GM18873 (cell line): ENCODE measurements around the gene NDUFS8.

Experiments used
- ATAC-seq: cut with Tn5 transposase; IDR thresholded peaks from one replicate; pipeline ENCODE4 v1.9.1; 2021; ENCODE audit warnings: mild to moderate bottlenecking, moderate library complexity, moderate number of reproducible peaks; ENCODE audit not compliant: unreplicated experiment, low FRiP score

NDUFS8 gene

GRCh38 chr11:68047437-68048290 is 17.2 kb downstream of the NDUFS8 start:
- ATAC-seq: no peak

GRCh38 chr11:68048681-68049508 is 18.4 kb downstream of the NDUFS8 start:
- ATAC-seq: no peak

DNA sequence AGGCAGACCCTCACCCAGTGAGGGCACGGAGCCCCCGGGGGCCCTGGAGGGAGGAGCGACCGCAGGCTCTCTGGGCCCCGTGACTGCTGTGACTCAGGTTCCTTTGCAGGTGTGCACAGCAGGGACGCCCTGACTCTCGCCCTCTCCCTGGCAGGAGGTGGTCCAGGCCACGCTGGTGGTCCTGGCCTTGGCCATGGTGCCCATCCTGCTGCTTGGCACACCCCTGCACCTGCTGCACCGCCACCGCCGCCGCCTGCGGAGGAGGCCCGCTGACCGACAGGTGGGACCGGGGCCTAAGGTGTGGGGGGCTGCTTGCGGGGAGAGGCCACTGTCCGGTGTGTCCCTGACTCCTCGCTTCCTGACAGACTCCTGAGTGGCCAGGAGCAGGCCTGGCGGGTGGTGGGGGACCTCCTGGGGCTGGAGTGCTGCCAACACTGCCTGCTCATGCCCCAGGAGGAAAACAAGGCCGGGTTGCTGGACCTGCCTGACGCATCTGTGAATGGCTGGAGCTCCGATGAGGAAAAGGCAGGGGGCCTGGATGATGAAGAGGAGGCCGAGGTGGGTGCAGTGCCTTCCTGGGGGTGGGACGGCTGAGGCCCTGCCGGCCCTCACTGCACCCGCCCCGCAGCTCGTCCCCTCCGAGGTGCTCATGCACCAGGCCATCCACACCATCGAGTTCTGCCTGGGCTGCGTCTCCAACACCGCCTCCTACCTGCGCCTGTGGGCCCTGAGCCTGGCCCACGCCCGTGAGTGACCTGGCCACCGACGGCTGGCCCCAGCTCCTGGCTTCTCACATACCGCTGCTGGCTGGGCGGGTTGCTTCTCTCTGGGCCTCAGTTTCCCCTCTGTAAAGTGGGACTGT is 19.3 kb downstream of the NDUFS8 start:
- no peak for ATAC-seq

GRCh38 chr11:68050371-68050841 is 19.9 kb downstream of the NDUFS8 start:
- no peak for ATAC-seq

DNA sequence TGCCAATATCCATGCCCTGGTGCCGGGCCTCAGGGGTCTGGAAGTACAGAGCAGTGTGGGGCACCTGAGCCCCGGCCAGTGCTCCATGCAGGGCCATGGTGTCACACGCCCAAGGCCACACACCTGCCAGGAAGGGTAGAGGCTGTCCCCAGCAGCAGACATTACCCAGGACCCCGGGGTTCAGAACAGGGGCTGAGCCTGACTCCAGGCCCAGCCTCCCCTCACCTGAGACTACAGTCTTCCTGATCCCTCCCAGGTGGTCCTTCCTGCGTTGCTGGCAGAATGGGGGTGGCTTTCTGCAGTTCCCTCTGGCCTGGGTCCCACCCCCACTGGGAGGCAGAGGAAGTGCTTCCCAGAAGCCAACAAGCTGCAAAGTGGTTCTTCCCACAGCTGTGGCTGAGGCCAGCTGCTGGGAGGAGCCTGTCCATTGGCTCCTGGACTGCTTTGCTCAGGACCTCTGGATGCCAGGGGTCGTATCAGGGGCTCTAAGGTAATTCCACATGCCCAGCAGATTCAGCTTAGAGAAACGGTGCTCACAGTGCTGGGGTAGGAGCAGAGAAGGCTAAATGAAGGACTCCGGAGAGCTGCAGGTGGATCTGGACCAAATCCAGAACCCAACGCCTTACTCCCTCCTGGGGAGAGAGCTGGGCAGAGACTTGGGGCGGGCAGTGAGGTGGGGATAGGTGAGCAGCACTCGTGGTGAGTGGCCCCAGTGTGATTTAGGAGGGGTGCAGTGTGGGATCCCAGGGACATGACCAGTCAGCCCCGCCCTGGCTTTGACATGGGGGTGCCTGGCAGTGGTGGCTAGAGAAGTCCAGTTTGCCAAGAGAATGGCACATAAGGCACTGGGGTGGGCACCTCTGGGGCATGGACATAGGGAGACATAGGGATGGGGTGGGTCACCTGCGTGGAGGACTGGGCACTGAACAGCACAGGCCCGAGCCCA is 21.0 kb downstream of the NDUFS8 start:
- no peak for ATAC-seq

GRCh38 chr11:68052137-68052873 is 21.8 kb downstream of the NDUFS8 start:
- ATAC-seq: no peak

GRCh38 chr11:68053117-68053516 is 22.6 kb downstream of the NDUFS8 start:
- no peak for ATAC-seq

DNA sequence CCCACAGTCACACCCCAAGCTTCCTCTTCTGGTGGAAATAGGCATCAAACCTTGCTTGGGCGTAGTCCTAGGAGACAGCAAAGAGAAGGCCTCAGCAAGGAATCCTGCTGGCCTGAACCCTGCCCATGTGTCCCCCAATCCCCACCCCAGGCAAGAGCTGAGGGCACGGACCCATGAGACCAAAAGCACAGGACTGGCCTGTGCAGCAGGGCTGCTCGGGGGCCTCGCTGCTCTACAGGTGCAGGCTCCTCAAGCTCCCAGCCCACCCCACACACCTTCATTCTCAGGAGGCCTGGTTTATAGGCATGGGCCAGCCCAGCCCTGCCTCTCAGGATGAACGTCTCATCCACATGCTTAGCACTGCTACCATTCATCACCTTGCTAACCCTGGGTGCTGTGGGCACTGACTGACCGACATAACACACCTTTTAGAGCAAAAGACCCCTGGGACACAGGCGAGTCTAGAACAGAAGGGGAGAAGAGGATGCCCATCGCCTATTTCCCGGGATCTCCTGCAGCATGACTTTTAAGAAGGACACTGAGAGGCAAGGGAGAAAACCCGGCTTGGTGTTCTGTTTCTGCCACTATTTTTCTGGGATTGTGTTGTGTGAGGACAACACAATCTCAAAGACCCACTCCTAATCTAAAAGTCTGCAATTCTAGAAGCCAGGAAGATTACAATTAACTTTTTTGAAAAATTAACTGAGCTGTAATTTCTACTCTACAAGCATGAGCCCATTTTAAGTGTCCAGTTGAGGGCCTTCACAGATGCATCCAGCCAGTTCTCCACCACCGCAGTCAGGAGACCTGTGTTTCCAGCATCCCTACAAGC is 23.7 kb downstream of the NDUFS8 start:
- ATAC-seq: no peak

DNA sequence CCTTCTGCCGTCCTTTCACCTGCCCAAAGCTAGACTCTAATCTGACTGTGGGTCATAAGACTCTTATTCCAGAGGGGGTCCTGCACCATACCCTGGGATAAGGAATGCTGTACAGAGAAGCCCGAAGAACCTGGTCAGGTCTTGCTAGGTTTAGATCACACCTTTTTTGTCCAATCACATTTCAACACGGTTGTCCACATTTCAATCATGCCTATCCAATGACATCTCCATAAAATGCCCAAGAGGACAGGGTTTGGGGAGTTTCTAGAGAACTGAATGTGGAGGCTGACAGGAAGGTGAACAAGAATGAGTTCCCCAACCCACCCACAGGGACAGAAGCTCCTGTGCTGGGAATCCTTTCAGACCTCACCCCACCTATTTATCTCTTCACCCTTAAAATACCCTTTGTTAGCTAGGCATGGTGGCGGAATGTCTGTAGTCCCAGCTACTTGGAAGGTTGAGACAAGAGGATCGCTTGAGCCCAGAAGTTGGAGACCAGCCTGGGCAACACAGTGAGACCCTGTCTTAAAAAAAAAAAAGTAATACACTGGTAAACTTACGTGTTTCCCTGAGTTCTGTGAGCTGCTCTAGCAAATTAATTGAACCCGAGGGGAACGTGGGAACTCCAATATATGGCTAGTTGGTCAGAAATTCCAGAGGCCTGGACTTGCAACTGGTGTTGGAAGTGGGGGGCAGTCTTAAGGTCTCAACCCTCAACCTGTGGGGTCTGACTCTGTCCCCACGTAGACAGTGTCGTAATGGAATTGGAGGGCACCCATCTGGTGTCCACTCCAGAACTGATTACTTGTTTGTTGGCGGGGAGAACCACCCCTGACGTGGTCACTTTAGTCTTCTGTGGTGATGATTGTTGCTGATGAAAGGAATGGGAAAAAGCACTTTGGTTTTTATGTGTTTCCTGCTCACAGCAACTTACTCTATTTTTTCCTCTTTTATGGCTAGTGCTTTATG is 26.1 kb downstream of the NDUFS8 start:
- ATAC-seq: no peak

DNA sequence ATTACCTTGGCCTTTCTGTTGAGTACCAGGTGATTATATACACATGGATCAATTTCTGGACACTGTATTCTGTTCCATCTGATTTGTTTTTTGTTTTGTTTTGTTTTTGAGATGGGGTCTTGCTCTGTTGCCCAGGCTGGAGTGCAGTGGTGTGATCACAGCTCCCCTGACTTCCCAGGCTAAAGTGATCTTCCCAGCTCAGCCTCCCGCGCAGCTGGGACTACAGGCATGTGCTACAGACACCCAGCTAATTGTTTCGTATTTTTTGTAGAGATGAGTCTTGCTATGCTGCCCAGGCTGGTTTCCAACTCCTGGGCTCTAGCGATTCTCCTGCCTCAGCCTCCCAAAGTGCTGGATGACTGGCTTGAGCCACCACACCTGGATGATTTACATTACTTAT is 27.3 kb downstream of the NDUFS8 start:
- no peak for ATAC-seq

DNA sequence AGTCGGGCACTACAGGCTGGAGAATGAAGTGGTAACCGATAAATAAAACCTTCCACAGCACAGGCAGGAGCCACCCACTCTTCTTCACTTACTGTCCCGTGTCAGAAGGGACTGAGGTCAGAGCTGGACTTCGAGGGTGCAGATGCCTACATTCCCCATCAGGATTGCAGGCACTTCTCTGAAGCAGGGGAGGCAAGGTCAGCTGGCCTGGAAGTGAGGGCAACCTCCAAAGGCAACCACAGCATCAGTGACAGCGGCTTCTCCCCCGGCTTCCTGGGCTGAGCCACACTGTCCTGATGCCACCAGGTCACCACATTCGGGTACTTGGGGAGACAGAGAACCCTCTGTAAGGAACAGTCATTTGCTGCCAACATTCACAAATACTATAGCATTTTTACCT is 31.0 kb downstream of the NDUFS8 start:
- ATAC-seq: no peak

DNA sequence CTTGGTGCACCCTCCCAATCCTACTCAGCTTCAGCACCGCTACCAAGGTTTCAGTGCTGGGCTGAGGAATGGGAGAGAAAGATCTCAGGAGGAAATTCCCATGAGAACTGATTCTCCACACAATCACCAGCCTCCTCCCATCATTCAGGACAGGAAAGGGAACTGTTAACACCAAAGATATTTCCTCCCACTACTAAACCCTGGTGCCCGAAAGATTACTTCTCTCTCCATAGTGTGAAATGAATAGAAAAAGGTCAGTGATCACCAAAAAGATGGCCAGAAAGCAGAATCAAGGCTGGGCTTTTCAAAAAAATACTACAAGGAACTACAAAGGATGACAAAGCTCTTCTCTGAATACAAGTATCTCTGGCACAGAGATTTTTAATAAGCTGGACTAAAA is 34.4 kb downstream of the NDUFS8 start:
- ATAC-seq: no peak

DNA sequence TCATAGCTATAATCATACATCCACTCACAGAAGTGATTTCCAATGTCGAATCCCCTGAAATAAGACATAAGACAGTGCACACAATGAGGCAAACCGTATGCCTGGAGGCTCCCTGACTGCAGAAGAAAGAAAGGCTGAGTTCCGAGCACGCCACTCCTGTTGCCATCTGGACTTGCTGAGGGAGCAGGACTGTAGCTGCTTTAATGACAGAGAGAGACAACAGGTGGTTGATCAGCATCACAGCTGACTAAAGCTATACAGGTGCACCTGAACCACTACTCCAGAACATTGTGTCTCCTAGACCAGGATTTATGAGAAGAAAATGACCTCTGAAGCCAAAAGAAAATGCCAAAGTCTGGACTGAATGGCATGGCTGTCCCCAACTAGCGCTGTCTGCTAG is 35.4 kb downstream of the NDUFS8 start:
- no peak for ATAC-seq

DNA sequence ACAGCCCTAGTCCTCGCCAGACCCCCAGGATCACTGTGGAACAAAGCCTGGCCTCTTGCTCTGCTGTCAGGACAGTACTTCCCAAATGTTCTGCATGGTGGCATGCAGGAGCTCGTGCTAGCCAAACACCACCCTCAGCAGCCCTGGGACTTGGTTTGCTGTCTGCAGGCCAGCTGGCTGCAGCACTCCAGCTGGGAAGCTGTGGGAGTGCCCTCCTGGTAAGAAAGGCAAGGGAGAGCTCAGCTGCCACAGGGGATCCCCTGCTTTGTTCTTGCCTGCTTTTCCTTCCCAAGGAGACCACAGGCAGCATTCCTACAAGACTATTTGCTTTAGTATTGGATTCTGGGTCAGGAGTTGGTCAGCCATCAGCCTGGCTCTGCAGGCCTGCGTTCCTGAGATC is 36.3 kb downstream of the NDUFS8 start:
- ATAC-seq: no peak

- ATAC-seq: no peak
Measured at GRCh38 chr11:68067991-68068390, 37.5 kb downstream of the NDUFS8 start.

DNA sequence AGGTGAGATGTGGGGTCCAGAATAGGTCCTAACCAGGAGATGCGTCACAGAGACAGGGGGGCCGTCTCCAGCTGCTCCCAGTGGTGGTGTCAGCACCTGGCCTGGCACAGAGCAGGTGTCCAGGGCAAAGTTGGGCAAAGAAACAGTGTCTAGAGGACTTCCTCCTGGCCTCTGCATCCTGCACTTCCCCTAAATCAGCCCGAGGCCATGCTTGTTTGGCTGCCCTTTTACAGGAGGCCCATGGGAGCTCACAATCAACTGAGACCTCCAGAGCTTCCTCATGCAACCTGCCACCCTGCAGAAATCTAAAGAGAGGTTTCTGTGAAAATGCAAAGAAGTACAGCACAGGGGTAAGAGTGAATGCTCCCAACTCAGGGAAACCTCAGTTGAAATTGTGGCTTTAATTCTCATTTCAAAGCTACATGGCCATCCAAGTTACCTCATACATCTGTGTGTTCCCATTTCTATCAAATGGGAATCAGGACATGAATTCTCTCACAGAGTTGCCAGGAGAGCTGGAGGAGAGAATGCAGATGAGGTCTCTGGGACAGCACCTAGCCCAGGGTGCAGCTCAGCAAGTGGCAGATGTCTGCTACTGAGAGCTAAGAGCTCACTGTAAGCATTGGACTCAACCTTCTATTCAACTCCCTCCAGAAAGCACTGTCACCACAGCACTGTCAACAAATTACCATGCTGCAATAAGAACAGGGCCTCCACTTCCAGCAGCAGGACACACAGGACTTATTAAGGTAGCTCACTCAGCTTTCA is 41.0 kb downstream of the NDUFS8 start:
- no peak for ATAC-seq
